AG04449 (cell line): Measurements from ENCODE around the gene SLC44A4.

Experiments used
- CTCF ChIA-PET: fragments of 350-600 bp; formaldehyde crosslinking; extraction: SDS; loops from one replicate; lab custom pipeline; 2021; ENCODE audit warnings: antibody characterized with exemption; lab: Yijun Ruan, JAX
- POLR2A ChIA-PET: fragments of 400-600, 350-600 bp; formaldehyde crosslinking; extraction: SDS; loops from one replicate; lab custom pipeline; 2020; ENCODE audit warnings: antibody characterized with exemption, inconsistent platforms; lab: Yijun Ruan, JAX
- DNase-seq: peaks from one replicate; pipeline ENCODE4 v3.0.0-alpha.2; 2010; ENCODE audit warnings: low read depth, low spot score
- H3K4me3 ChIP-seq: 2 replicates; pipeline ENCODE4 v1.5.1; 2011; ENCODE audit warnings: low read depth, mild to moderate bottlenecking, control low read depth, low read length
- CTCF ChIP-seq: IDR thresholded peaks from one replicate; pipeline ENCODE4 v1.5.1; 2011; ENCODE audit warnings: mild to moderate bottlenecking, moderate library complexity, low read length, control low read depth, inconsistent platforms; ENCODE audit not compliant: insufficient read depth; ENCODE audit errors: missing control alignments

SLC44A4 gene

GRCh38 chr6:31898383-31899011 is 19.7 kb upstream of the SLC44A4 start:
- no peak for TF ChIP-seq CTCF

GRCh38 chr6:31897612-31898382 is 19.0 kb upstream of the SLC44A4 start, which contains the start of gene EHMT2:
TSS of gene EHMT2 (minus strand) at chr6:31897698. CDS start at chr6:31897677, 21 bp downstream.
- POLR2A ChIA-PET = interaction anchor here (0.6 to 1.9 kb wide), 12 partner anchors 10 to 1341 kb away, joined by 3 to 8 read pairs (median 3); partner anchors contain the start of genes DXO, GPANK1, HSPA1B and NELFE
- H3K4me3 ChIP-seq = peak within 1 kb of the TSS; percentile 97
- CTCF ChIA-PET = interaction anchor here (0.6 to 2.6 kb wide), 7 partner anchors 9 to 747 kb away, joined by 3 to 24 read pairs (median 4); no protein-coding TSS in a partner anchor
- TF ChIP-seq CTCF = no peak
- DNase-seq = no peak

More at GRCh38 chr6:31898383-31899011, 19.7 kb upstream of the SLC44A4 start:
- ChIA-PET POLR2A (interaction anchor here (0.6 to 1.9 kb wide), 5 partner anchors 16 to 71 kb away, joined by 3 to 6 read pairs (median 4); partner anchors contain the start of genes HSPA1B, NELFE, NEU1 and SKIC2), CTCF (interaction anchor here (0.6 to 2.6 kb wide), 8 partner anchors 9 to 748 kb away, joined by 3 to 24 read pairs (median 4); no protein-coding TSS in a partner anchor)
- no peak for DNase-seq
- peak overlapping the region; percentile 97 for H3K4me3 ChIP-seq

GRCh38 chr6:31896856-31897611 is 18.2 kb upstream of the SLC44A4 start:
- ChIA-PET CTCF (interaction anchor here (1.0 to 2.6 kb wide), 5 partner anchors 8 to 55 kb away, joined by 3 to 24 read pairs (median 9); no protein-coding TSS in a partner anchor), POLR2A (interaction anchor here (0.6 to 1.9 kb wide), 9 partner anchors 10 to 233 kb away, joined by 3 to 8 read pairs (median 3); partner anchors contain the start of genes DXO, GPANK1, HSPA1B and NELFE)
- DNase-seq = no peak
- TF ChIP-seq CTCF = no peak
- H3K4me3 ChIP-seq = peak overlapping the region; percentile 97

- ChIA-PET POLR2A (interaction anchor here (1.4 kb wide), 2 partner anchors 33 to 232 kb away, joined by 3 to 8 read pairs; partner anchors contain the start of genes GPANK1 and NEU1), CTCF (interaction anchor here (1.0 to 1.5 kb wide), 3 partner anchors 9 to 56 kb away, joined by 3 to 9 read pairs (median 8); no protein-coding TSS in a partner anchor)
- no peak for DNase-seq
- H3K4me3 ChIP-seq = peak overlapping the region; percentile 97
- TF ChIP-seq CTCF = no peak
Measured at GRCh38 chr6:31896493-31896855, 17.7 kb upstream of the SLC44A4 start.

- no peak overlapping the region for H3K4me3 ChIP-seq
- no peak for TF ChIP-seq CTCF
- POLR2A ChIA-PET = no interaction called here
- no peak for DNase-seq
- CTCF ChIA-PET = interaction anchor here (0.9 kb wide), 1 partner anchor 60 kb away, joined by 4 read pairs; no protein-coding TSS in a partner anchor
Measured at GRCh38 chr6:31892821-31893220, 14.0 kb upstream of the SLC44A4 start.
